Ishikawa (cell line): ENCODE measurements around the gene ZDHHC4.

Experiments
- CEBPB ChIP-seq: IDR thresholded peaks from 2 replicates; pipeline ENCODE4 v1.6.1; 2012
- CREB1 ChIP-seq: IDR thresholded peaks from 2 replicates; pipeline ENCODE4 v1.6.1; 2012; ENCODE audit warnings: low read depth
- EGR1 ChIP-seq: IDR thresholded peaks from 2 replicates; pipeline ENCODE4 v1.6.1; 2012
- EP300 ChIP-seq: IDR thresholded peaks from 2 replicates; pipeline ENCODE4 v1.6.1; 2012; ENCODE audit warnings: borderline replicate concordance
- FOXM1 ChIP-seq: IDR thresholded peaks from 2 replicates; pipeline ENCODE4 v1.6.1; 2012; ENCODE audit warnings: low read depth, borderline replicate concordance
- NFIC ChIP-seq: IDR thresholded peaks from 2 replicates; pipeline ENCODE4 v1.6.1; 2012
- RAD21 ChIP-seq: IDR thresholded peaks from 2 replicates; pipeline ENCODE4 v1.6.1; 2012; ENCODE audit warnings: low read depth
- TAF1 ChIP-seq: IDR thresholded peaks from 2 replicates; pipeline ENCODE4 v1.6.1; 2012; ENCODE audit warnings: low read depth, mild to moderate bottlenecking
- TCF12 ChIP-seq: IDR thresholded peaks from 2 replicates; pipeline ENCODE4 v1.6.1; 2012; ENCODE audit warnings: low read depth
- TEAD4 ChIP-seq: IDR thresholded peaks from 2 replicates; pipeline ENCODE4 v1.6.1; 2012
- YY1 ChIP-seq: IDR thresholded peaks from 2 replicates; pipeline ENCODE4 v1.6.1; 2012; ENCODE audit warnings: low read depth
- ZBTB7A ChIP-seq: IDR thresholded peaks from 2 replicates; pipeline ENCODE4 v1.6.1; 2012; ENCODE audit warnings: low read depth
- TF ChIP-seq, protein P1 (sequence below): IDR thresholded peaks from 2 replicates; pipeline ENCODE4 v1.6.1; 2012
- TF ChIP-seq, protein P2 (sequence below): IDR thresholded peaks from 2 replicates; pipeline ENCODE4 v1.6.1; 2012
- TF ChIP-seq, protein P3 (sequence below): IDR thresholded peaks from 2 replicates; pipeline ENCODE4 v1.6.1; 2012; ENCODE audit warnings: low read depth, mild to moderate bottlenecking

Gene ZDHHC4

DNA sequence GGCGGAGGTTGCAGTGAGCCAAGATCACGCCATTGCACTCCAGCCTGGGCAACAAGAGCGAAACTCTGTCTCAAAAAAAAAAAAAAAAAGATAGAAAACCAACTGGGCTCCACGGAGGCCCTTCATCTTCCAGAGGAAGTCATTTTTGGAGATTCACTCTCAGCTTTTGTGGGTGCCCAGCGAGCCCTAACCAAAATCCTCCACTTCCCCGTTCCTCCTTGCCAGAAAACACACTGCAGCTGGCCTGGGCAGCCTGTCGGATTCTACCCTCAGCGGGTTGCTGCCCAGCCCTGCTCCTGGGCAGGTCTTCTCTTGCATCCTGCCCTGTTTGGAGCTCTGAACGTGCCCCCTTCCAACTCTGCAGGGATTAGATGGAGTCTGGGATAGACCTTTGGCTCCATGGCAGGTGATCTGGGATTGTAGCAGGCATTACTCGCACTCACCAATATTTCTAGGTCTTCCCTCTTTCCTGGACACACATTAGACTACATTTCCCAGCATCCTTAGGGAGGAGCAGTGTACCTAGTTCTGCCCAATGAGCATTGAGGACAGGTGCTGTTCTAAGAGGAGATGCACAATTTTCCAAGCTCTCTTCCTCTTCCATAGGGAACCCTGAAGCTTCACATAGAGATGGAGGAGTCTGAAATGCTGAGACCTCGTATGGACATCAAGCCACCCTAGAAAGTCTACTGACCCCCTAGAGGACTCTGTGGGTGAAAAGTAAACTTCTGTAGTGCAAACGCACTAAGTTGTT, 30.6 kb upstream of the ZDHHC4 start:
- TF ChIP-seq, protein P1, sequence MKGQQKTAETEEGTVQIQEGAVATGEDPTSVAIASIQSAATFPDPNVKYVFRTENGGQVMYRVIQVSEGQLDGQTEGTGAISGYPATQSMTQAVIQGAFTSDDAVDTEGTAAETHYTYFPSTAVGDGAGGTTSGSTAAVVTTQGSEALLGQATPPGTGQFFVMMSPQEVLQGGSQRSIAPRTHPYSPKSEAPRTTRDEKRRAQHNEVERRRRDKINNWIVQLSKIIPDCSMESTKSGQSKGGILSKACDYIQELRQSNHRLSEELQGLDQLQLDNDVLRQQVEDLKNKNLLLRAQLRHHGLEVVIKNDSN: no peak
- TF ChIP-seq EGR1: no peak
- TF ChIP-seq EP300: no peak
- TF ChIP-seq YY1: no peak
- no peak for TF ChIP-seq TEAD4
- no peak for TF ChIP-seq FOXM1
- TF ChIP-seq CEBPB: no peak
- TF ChIP-seq, protein P2, sequence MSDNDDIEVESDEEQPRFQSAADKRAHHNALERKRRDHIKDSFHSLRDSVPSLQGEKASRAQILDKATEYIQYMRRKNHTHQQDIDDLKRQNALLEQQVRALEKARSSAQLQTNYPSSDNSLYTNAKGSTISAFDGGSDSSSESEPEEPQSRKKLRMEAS: no peak
- TF ChIP-seq, protein P3, sequence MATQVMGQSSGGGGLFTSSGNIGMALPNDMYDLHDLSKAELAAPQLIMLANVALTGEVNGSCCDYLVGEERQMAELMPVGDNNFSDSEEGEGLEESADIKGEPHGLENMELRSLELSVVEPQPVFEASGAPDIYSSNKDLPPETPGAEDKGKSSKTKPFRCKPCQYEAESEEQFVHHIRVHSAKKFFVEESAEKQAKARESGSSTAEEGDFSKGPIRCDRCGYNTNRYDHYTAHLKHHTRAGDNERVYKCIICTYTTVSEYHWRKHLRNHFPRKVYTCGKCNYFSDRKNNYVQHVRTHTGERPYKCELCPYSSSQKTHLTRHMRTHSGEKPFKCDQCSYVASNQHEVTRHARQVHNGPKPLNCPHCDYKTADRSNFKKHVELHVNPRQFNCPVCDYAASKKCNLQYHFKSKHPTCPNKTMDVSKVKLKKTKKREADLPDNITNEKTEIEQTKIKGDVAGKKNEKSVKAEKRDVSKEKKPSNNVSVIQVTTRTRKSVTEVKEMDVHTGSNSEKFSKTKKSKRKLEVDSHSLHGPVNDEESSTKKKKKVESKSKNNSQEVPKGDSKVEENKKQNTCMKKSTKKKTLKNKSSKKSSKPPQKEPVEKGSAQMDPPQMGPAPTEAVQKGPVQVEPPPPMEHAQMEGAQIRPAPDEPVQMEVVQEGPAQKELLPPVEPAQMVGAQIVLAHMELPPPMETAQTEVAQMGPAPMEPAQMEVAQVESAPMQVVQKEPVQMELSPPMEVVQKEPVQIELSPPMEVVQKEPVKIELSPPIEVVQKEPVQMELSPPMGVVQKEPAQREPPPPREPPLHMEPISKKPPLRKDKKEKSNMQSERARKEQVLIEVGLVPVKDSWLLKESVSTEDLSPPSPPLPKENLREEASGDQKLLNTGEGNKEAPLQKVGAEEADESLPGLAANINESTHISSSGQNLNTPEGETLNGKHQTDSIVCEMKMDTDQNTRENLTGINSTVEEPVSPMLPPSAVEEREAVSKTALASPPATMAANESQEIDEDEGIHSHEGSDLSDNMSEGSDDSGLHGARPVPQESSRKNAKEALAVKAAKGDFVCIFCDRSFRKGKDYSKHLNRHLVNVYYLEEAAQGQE: no peak
- no peak for TF ChIP-seq CREB1
- no peak for TF ChIP-seq TAF1

DNA sequence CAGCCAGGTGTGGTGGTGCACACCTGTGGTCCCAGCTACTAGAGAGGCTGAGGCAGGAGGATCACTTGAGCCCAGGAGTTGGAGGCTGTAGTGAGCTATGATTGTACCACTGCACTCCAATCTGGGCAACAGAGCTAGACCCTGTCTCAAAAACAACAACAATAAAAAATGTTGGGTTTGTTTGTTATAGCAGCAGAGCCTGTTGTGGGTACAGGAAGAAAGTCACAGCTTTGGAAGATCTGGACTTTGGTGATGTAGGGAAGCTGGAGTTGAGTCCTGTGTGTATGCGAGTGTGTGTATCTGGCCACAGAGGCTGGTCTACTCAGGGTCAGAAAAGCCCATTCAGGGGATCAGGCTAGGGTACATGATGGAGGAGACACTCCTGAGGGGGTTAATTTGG, 29.9 kb upstream of the ZDHHC4 start:
- TF ChIP-seq RAD21 (no peak), ZBTB7A (no peak), TAF1 (no peak), YY1 (no peak), CEBPB (no peak), TCF12 (no peak), EP300 (no peak), CREB1 (no peak), TEAD4 (no peak), FOXM1 (no peak), NFIC (no peak)
- TF ChIP-seq, protein P3: no peak
- TF ChIP-seq, protein P2: no peak

DNA sequence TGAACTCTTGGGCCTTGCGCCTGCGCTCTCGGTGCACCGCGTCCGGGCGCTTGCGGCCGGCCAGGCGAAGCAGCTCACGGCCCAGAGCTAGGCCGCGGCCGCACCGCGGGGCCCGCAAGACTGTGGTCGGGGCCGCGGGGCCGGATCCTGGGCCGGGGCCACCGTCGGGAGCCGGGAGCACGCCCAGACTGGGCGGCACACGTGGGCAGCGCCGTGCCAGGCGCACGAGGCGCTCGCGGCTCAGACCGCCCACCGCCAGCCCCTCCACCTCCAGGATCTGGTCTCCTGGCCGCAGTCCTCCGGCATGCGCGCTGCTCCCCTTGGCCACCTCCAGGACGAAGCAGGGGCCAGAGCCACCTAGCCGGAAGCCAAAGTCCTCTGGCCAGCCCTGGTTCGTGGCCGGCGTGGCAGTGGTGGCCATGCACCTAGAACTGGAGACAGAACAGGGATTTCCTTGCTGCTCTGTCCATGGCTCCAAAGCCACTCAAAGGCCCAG, 26.2 kb upstream of the ZDHHC4 start, which contains the start of gene GRID2IP:
GRID2IP (minus strand) TSS at position 446 of the 496 bp plus-strand sequence; CDS start at position 421, 25 bp downstream.
- TF ChIP-seq CEBPB: no peak
- TF ChIP-seq, protein P3: no peak
- no peak for TF ChIP-seq NFIC
- no peak for TF ChIP-seq EP300
- no peak for TF ChIP-seq TAF1
- TF ChIP-seq TCF12: no peak
- no peak for TF ChIP-seq YY1
- TF ChIP-seq RAD21: no peak
- no peak for TF ChIP-seq FOXM1
- TF ChIP-seq EGR1: no peak
- TF ChIP-seq CREB1: no peak

DNA sequence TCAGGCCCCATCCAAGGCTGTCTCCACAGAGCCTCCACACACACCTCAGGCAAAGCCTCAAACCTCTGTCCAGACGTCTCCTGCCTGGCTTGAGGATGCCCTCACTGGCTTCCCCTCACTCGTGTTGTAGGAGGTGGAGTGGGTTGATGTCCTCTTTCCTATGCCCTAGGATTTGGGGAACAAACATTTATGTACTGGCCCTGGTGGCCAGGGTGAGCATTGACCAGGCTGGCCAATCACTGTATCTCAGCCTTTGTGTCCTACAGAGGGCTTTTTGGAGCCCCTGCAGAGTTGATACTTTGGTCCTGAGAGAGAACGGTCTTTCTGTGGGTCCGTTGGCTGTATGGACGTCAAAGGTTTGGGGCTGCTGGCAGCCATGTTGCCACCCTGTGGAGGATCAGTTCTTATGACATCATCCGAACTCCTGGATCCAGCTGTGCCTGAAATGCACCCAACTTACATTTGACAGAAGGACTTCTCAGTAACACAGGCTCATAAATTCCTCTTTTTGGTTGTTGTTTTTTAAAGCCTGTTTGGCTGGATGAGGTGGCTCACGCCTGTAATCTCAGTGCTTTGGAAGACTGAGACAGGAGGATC, 23.7 kb upstream of the ZDHHC4 start:
- TF ChIP-seq TAF1: no peak
- TF ChIP-seq EGR1: no peak
- no peak for TF ChIP-seq YY1
- no peak for TF ChIP-seq NFIC
- TF ChIP-seq TEAD4: no peak
- TF ChIP-seq EP300: no peak
- no peak for TF ChIP-seq CEBPB
- TF ChIP-seq, protein P1: no peak
- no peak for TF ChIP-seq RAD21
- TF ChIP-seq CREB1: no peak
- TF ChIP-seq, protein P2: no peak
- TF ChIP-seq TCF12: no peak
- TF ChIP-seq, protein P3: no peak
- TF ChIP-seq ZBTB7A: no peak
- TF ChIP-seq FOXM1: no peak
